A673 (cell line): ENCODE data around the gene POLR3K. TPM values are rescaled to one million over a fixed set of nuclear protein-coding genes. Genes with fewer than 3 reads are reported as not detected.

ENCODE experiments used
- BruUV-seq: library from RNA; stranded (reverse); fragments of 400-500 nt; replicated peaks from 2 replicates; lab custom pipeline; 2021; lab: Mats Ljungman, UMichigan
- CTCF ChIA-PET: fragments of 300-600 bp; sonication (Branson Sonifier 250); formaldehyde crosslinking; loops from one replicate; lab custom pipeline; 2022; ENCODE audit warnings: antibody characterized with exemption; lab: Charles Lee
- POLR2A ChIA-PET: fragments of 300-600 bp; sonication (Branson Sonifier 250); formaldehyde crosslinking; loops from one replicate; lab custom pipeline; 2022; ENCODE audit warnings: antibody characterized with exemption; ENCODE audit not compliant: low non-redundant PET; lab: Charles Lee
- DNase-seq: peaks from one replicate; pipeline ENCODE4 v3.0.0-alpha.2; 2015; ENCODE audit warnings: low spot score
- H3K27ac ChIP-seq: fragments of 200-600 bp; sonication (generic); 2 replicates; pipeline ENCODE4 v1.5.1; 2016; ENCODE audit warnings: mixed run types, low read depth, mild to moderate bottlenecking, mixed read lengths, antibody characterized with exemption, low read length; ENCODE audit not compliant: poor library complexity, severe bottlenecking
- H3K27me3 ChIP-seq: fragments of 200-600 bp; sonication (generic); replicated peaks from 2 replicates; pipeline ENCODE4 v1.6.1; 2017; ENCODE audit warnings: mixed run types, low read depth, mild to moderate bottlenecking, mixed read lengths, antibody characterized with exemption, low read length; ENCODE audit not compliant: insufficient read depth, poor library complexity
- H3K36me3 ChIP-seq: fragments of 200-600 bp; sonication (generic); 2 replicates; pipeline ENCODE4 v1.6.1; 2016; ENCODE audit warnings: mixed run types, mild to moderate bottlenecking, mixed read lengths, antibody characterized with exemption, low read length; ENCODE audit not compliant: insufficient read depth, poor library complexity, severe bottlenecking
- H3K4me1 ChIP-seq: fragments of 200-600 bp; sonication (generic); 2 replicates; pipeline ENCODE4 v1.6.1; 2017; ENCODE audit warnings: mixed run types, mild to moderate bottlenecking, mixed read lengths, antibody characterized with exemption, low read length; ENCODE audit not compliant: insufficient read depth, poor library complexity, severe bottlenecking
- H3K4me3 ChIP-seq: fragments of 200-600 bp; sonication (generic); 2 replicates; pipeline ENCODE4 v1.5.1; 2016; ENCODE audit warnings: low read depth, mixed run types, mild to moderate bottlenecking, mixed read lengths, low read length; ENCODE audit not compliant: poor library complexity, severe bottlenecking
- H3K9me3 ChIP-seq: fragments of 200-600 bp; sonication (generic); 2 replicates; pipeline ENCODE4 v1.6.1; 2016; ENCODE audit warnings: mixed run types, low read depth, mild to moderate bottlenecking, mixed read lengths, antibody characterized with exemption, low read length; ENCODE audit not compliant: poor library complexity, severe bottlenecking
- EZH2 ChIP-seq: fragments of 200-600 bp; sonication (generic); IDR thresholded peaks from 2 replicates; pipeline ENCODE4 v1.6.1; 2017; ENCODE audit warnings: borderline replicate concordance, low read depth, mild to moderate bottlenecking, mixed read lengths, antibody characterized with exemption, low read length; ENCODE audit not compliant: poor library complexity, severe bottlenecking
- intact Hi-C: fragments of 100-400 bp; cut with micrococcal nuclease; formaldehyde crosslinking; loops from one replicate; pipeline ENCODE4 v1.10.0; 2022; ENCODE audit not compliant: unreplicated experiment
- total RNA-seq: library from RNA; stranded (reverse); gene quantifications from 2 replicates; pipeline ENCODE4 v1.2.3, GENCODE V29; 2021
- TF ChIP-seq, protein P1 (sequence below): fragments of 300-800, 200-600 bp; sonication (generic); conservative IDR thresholded peaks from 2 replicates; pipeline ENCODE4 v1.5.1; 2017; ENCODE audit warnings: low read depth, mild to moderate bottlenecking, antibody characterized with exemption, low read length, moderate library complexity, mixed read lengths

POLR3K gene
- total RNA-seq, 1 experiment from 2014 or later, result 48.5 TPM

GRCh38 chr16:85865-86264 lies 32.5 kb upstream of the POLR3K start:
- H3K27ac ChIP-seq, result no peak overlapping the region
- POLR2A ChIA-PET, result no interaction called here
- H3K36me3 ChIP-seq, result peaks cover 40% of the 10 kb centered on the region

GRCh38 chr16:85407-85782 lies 32.0 kb upstream of the POLR3K start:
- no TSS peak for BruUV-seq
- no peak for DNase-seq
- intact Hi-C loops, result no loop called here
- TF ChIP-seq, protein P1, sequence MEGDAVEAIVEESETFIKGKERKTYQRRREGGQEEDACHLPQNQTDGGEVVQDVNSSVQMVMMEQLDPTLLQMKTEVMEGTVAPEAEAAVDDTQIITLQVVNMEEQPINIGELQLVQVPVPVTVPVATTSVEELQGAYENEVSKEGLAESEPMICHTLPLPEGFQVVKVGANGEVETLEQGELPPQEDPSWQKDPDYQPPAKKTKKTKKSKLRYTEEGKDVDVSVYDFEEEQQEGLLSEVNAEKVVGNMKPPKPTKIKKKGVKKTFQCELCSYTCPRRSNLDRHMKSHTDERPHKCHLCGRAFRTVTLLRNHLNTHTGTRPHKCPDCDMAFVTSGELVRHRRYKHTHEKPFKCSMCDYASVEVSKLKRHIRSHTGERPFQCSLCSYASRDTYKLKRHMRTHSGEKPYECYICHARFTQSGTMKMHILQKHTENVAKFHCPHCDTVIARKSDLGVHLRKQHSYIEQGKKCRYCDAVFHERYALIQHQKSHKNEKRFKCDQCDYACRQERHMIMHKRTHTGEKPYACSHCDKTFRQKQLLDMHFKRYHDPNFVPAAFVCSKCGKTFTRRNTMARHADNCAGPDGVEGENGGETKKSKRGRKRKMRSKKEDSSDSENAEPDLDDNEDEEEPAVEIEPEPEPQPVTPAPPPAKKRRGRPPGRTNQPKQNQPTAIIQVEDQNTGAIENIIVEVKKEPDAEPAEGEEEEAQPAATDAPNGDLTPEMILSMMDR, result no peak
- TF ChIP-seq EZH2, result no peak
- Histone ChIP-seq H3K36me3 (peaks cover 37% of the 10 kb centered on the region), H3K4me1 (no peaks in the 10 kb centered on the region), H3K9me3 (no peaks in the 10 kb centered on the region), H3K4me3 (no peak overlapping the region), H3K27me3 (no peaks in the 10 kb centered on the region), H3K27ac (no peak overlapping the region)
- POLR2A ChIA-PET, result no interaction called here
- CTCF ChIA-PET, result no interaction called here

More at GRCh38 chr16:85865-86264, 32.5 kb upstream of the POLR3K start:
- intact Hi-C loops, result no loop called here
- Histone ChIP-seq H3K9me3 (no peaks in the 10 kb centered on the region), H3K27me3 (no peaks in the 10 kb centered on the region), H3K4me1 (peaks cover 2% of the 10 kb centered on the region), H3K4me3 (no peak overlapping the region)
- CTCF ChIA-PET, result no interaction called here
- no peak for DNase-seq
- TSS peak; percentile 86 for BruUV-seq
- no peak for TF ChIP-seq EZH2
- TF ChIP-seq, protein P1, result no peak

GRCh38 chr16:84718-85406 lies 31.5 kb upstream of the POLR3K start:
- POLR2A ChIA-PET, result no interaction called here
- H3K36me3 ChIP-seq, result peaks cover 33% of the 10 kb centered on the region
- intact Hi-C loops, result no loop called here

More at GRCh38 chr16:84718-85406, 31.5 kb upstream of the POLR3K start:
- CTCF ChIA-PET, result no interaction called here
- no TSS peak for BruUV-seq
- H3K27me3 ChIP-seq, result no peaks in the 10 kb centered on the region
- no peak overlapping the region for H3K27ac ChIP-seq
- no peaks in the 10 kb centered on the region for H3K9me3 ChIP-seq
- no peak overlapping the region for H3K4me3 ChIP-seq
- TF ChIP-seq, protein P1, result no peak
- TF ChIP-seq EZH2, result no peak
- no peak for DNase-seq
- no peaks in the 10 kb centered on the region for H3K4me1 ChIP-seq
